Activated T-cell treated with anti-CD3 and anti-CD28 coated beads for 48 hours (primary cell): ENCODE data around the gene PPP1R14D.

ENCODE experiments used
- DNase-seq: peaks from one replicate; pipeline ENCODE4 v3.0.0-alpha.2; 2020; ENCODE audit warnings: low read depth

PPP1R14D gene

GRCh38 chr15:40782609-40783227 is 45.8 kb downstream of the PPP1R14D start:
- peak; percentile 71 for DNase-seq

DNA sequence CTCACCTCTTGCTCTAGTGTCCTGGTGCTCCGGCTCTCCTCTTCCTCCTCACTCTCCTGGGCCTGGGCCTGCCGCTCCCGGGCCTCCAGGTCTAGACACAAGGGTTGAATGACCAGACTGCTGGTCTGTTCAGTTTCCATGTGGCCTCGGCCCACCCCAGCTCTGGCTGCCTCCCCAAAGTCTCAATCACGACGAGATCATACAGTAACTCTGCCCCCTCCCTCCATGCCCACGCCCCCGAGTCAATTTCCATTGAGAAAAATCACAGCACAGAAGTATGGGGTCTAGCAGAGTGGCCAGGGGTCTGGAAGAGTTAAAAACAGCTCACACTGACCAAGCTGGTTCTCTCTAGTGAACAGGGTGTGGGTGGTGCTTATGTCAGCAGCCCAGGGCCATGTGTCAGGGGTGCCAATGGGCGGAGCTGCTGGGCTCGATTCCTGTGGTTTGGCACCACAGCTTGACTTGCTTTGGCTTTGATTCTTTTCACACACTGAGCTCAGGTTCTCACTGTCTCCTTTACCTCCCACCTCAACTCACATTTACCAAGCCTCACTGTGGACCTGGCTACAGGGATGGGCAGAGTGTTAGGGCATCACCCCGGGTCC is 51.9 kb downstream of the PPP1R14D start:
- DNase-seq, result no peak

- no peak for DNase-seq
These were observed 52.6 kb downstream of the PPP1R14D start for GRCh38 chr15:40775740-40776536.

DNA sequence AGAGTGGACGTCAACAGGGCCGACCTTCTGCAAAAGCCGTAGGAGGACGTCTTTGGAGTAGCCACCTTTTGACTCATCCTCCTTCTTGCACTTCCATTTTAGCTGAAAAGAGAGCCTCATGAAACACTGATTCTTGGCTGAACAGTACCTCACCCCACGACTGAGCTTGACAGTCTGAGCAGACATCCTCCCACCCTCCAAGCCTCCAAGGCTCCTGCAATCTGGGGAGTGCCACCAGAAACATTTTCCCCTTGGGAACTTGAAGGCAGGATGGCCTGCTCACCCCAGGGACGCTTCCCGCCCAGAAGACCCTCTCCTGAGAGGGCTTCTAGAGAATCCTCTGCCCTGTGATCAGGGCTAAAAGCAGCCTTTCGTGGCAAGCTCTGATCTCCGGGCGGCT is 53.5 kb downstream of the PPP1R14D start:
- no peak for DNase-seq

DNA sequence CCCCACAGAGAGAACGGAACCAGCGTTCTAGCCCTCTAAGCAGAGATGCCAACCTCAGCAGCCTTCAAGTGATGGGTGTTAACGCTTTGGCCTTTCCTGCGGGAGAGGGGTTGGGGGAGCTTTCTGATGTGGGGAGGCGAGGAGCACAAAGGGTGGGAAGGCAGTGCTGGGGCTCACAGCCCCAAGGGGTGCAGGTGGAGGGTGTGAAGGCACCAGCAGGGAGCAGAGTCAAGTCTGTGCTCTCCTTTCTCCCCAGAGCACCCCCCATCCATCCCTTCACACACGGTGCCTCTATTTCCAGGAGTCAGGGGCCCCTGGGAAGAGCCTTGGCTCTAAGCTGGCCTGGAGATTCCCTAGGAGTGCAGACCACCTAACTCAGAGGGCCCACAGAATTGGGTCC is 54.6 kb downstream of the PPP1R14D start:
- DNase-seq, result no peak

DNA sequence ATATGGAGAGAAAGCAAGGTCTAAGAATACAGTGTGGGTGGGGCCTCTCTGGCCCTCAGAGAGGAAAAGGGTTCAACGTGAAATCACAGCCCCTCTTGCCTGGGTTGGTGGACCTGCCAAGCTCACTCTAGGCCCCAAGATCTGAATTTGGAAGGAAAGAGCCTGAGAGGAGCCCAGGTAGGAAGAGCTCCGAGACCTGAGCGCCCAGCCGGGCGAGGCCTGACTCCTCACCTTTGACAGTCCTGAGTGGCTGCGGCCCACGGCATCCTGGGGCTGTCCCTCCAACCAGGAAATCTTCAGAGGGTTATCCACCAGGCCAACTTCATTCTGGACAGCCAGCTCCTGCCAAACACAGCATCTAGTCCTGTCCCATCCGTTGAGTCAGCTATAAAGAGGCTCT is 55.0 kb downstream of the PPP1R14D start:
- no peak for DNase-seq

DNA sequence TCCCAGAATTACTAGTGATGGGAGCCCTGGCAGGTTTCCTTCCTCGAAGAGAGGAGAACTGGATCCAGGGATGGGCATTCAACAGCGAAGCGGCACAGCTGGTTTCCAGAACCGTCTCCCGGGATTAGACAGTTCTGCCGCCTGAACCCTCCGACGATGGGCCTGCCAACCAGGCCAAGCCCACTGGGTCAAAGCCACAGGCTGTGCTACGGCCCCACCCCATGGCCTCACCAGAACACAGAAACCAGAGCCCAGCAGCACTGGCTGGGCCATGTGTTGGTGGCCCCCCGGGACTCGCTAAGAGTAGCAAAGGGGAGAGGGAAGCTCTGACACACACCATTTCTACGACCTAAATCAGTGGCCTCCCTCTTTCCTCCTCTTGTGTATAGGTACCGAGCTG is 56.5 kb downstream of the PPP1R14D start:
- DNase-seq, result no peak

- no peak for DNase-seq
These were observed 57.3 kb downstream of the PPP1R14D start for GRCh38 chr15:40771242-40771641.

GRCh38 chr15:40770147-40770721 is 58.3 kb downstream of the PPP1R14D start:
- no peak for DNase-seq

GRCh38 chr15:40769274-40770146 is 59.0 kb downstream of the PPP1R14D start, which contains the start of gene C15orf62:
TSS of gene C15orf62 (plus strand) at chr15:40769980. CDS start at chr15:40770496, 516 bp downstream.
- peak; percentile 57 for DNase-seq

DNA sequence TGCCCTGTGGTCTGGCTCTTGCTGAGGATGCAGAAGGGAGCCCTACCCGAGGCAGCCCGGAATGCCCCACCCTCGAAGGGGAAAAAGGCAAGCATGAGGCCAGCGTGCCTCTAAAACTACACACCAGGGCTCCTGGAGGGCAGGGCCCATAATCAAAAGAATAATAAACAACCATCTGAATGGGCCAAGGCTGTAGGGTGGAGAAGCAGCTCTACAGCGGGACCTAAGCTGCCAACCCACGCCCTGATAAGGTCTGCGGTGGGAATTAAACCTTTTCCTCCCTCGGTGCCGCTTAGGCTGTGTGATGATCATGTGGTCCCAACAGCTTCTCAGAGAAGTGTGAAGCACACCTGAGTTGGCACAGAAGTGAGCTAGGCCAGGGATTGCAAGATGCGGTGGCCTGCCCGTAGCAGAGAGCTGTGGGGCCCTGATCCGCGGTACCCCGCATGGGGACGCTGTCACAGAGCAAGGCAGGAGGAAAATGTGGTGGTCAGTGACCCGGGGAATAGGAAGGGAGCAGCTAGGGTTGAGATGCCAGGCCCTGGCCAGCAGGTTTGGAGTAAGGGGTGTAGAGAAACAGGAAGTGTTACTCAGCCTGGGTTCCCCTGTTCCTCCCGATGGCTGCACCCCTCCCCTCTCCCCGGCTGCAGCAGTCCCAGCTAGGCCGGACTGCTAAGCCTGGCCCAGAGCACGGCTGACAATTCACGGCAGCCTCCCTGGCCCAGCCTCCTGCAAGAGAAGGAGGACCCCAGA is 59.8 kb downstream of the PPP1R14D start:
- no peak for DNase-seq

DNA sequence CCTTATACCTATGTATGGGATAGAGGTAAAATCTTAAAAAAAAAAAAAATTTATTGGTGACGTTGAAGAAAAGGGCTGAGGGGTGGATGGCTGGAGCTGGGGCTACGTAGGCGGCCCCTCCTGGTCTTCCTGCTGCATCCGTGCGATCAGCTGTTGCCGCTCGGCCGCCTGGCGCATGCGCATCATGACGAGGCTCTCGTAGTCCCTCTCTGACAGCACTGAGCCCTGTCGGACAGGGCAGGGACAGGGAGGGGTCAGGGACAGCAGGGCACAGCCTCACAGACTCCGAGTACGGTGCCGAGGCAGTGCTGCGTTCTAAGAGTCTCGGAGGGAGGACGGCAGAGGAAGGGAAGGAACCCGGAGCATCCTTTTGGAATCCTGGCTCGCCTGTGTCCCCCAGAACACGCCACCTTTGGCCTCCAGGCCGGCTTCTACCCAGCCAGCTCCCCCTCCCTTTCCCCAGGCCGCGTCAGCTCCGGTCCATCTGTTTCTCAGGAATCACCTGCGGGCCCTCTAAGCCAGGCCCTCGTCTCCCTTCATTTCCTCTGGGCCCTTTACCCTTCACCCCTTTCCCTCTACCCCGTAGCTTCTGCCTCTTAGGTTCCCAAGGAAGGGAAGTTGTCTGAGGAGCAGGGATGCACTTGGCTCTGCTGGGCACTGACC is 60.5 kb downstream of the PPP1R14D start:
- DNase-seq, result no peak

- DNase-seq, result no peak
These were observed 61.3 kb downstream of the PPP1R14D start for GRCh38 chr15:40766906-40767837.

DNA sequence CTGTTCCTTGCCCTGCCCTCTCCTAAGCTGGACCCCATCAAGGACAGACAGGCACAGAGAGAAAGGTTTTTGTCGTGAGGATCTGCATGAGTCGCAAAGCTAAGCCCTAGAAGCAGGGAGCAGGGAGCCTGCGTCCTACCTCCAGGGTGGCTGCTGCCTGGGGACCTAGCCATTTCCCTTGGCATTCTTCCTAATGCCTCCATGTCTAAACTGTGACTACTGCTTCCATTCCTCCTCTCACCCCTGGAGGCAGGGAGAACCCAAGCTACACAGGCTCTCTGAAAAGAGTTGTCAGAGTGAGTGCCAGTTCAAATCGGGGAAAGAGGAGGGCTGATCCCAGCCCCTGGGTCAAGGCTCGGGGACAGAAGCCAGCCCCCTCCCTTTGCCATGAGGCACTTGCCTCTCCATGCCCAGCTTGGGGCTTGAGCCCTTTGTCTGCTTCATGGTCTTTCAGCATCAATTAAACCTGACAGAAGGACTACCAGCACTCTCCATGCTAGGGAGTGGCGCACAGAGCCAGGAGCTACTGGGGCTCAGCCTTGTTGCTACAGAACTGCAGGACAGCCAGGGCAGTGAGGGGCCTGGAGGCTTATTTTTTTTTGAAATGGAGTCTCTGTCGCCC is 62.2 kb downstream of the PPP1R14D start:
- no peak for DNase-seq
